ENCODE data around the gene CTBP1.

DNA sequence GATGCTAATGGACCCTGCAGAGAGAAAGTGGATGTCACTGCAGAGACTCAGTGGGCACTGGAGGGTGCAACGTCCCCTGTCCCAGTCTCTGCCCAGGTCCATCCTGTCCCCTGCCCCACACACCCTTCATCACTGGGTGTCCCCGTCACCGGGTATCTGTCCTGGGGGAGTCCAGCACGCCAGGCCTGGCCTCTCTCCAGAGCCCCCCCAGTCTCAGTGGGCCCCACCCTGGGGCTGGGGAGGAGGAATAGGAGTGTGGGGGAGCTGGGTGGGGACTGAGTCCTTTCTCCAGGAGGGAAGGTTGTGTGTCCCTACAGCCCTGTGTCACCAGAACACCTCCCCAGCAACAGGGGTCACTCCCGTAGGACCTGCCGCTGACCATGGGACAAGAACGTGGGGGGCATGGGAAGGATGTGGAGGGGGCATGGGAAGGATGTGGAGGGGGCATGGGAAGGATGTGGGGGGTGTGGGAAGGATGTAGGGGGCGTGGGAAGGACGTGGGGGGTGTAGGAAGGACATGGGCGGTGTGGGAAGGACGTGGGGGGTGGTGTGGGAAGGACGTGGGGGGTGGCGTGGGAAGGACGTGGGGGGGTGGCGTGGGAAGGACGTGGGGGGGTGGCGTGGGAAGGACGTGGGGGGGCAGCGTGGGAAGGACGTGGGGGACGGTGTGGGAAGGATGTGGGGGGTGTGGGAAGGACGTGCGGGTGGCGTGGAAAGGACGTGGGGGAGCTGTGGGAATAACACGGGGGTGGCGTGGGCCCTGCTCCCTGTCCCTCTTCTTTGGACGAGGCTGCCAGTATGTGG, 55.5 kb downstream of the CTBP1 start:
- TF ChIP-seq CTCF (optimal IDR thresholded peaks at IDR 0.05 in 1 of 3, IDR thresholded peaks at IDR 0.05 in 1 of 3, conservative IDR thresholded peaks at IDR 0.05 in 1 of 3; ENCODE audit: extremely low read depth in 1 of 3, insufficient read depth in 2 of 3, low read length in 3 of 3) (no peak), EZH2 (IDR thresholded peaks at IDR 0.05; ENCODE audit: low read length) (no peak)

All from keratinocyte (primary cell).